Measurements from ENCODE around the gene EZR.

DNA sequence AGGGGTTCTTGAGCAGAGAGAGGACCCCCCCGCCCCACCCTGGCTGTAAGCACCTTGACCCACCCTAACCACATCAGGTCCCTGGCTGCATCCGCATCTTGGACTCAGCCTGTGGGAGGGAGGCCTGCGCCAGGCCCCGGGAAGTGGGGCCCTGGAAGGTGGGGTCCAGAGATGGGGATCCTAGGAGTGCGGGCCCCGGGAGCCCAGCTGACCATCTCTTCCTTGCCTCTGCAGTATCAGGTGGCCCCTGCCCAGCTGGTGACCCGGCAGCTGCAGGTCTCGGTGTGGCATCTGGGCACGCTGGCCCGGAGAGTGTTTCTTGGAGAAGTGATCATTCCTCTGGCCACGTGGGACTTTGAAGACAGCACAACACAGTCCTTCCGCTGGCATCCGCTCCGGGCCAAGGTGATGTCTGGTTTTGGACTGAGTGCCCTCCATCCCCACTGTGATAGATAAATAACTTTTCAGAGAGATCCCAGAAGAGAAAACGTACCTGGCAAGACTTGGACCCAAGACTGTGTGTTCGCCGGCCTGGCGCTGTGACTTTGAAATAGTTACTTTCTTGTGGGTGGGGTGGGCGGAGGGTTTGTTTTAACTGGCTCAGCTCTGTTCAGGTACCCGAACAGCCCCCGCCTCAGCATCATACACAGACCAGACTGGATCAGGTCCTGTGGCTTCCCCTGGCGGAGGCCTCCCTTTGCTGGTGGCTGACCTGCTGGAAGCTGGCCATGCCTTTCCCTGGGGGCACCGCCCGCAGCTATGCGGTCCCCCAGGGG is 62.0 kb downstream of the EZR start:
- TF ChIP-seq, protein P1, sequence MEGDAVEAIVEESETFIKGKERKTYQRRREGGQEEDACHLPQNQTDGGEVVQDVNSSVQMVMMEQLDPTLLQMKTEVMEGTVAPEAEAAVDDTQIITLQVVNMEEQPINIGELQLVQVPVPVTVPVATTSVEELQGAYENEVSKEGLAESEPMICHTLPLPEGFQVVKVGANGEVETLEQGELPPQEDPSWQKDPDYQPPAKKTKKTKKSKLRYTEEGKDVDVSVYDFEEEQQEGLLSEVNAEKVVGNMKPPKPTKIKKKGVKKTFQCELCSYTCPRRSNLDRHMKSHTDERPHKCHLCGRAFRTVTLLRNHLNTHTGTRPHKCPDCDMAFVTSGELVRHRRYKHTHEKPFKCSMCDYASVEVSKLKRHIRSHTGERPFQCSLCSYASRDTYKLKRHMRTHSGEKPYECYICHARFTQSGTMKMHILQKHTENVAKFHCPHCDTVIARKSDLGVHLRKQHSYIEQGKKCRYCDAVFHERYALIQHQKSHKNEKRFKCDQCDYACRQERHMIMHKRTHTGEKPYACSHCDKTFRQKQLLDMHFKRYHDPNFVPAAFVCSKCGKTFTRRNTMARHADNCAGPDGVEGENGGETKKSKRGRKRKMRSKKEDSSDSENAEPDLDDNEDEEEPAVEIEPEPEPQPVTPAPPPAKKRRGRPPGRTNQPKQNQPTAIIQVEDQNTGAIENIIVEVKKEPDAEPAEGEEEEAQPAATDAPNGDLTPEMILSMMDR (IDR thresholded peaks at IDR 0.05; ENCODE audit: poor library complexity) = no peak
- TF ChIP-seq EZH2 (IDR thresholded peaks at IDR 0.05; ENCODE audit: borderline replicate concordance) = no peak
- TF ChIP-seq EZH2phosphoT487 (IDR thresholded peaks at IDR 0.05; ENCODE audit: low read depth, severe bottlenecking, unreplicated experiment) = no peak
